ENCODE data around the gene STRIP2. TPM values are rescaled to one million over a fixed set of nuclear protein-coding genes. Genes with fewer than 3 reads are reported as not detected.

The STRIP2 gene
- total RNA-seq, 1 experiment from 2014 or later, result 6.5 TPM

DNA sequence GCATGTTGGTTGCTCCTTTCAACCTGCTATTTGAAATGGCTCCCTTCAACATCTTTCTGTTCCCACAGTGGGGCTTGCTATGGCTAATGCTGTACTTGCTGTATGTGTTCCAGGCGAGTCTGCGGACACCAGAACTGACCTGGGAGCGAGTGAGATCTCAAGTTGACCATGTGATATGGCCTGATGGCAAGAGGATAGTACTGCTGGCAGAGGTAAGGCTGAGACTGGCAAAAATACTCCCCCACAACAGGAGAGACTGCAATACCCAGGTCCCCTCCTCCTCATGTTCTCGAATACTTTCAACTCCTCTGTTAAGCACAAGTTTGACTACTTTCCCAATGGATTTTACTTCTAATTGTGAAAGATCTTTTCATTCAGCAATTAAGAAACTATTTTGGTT, 11.5 kb upstream of the STRIP2 start (continued):
- TF ChIP-seq, protein P1, sequence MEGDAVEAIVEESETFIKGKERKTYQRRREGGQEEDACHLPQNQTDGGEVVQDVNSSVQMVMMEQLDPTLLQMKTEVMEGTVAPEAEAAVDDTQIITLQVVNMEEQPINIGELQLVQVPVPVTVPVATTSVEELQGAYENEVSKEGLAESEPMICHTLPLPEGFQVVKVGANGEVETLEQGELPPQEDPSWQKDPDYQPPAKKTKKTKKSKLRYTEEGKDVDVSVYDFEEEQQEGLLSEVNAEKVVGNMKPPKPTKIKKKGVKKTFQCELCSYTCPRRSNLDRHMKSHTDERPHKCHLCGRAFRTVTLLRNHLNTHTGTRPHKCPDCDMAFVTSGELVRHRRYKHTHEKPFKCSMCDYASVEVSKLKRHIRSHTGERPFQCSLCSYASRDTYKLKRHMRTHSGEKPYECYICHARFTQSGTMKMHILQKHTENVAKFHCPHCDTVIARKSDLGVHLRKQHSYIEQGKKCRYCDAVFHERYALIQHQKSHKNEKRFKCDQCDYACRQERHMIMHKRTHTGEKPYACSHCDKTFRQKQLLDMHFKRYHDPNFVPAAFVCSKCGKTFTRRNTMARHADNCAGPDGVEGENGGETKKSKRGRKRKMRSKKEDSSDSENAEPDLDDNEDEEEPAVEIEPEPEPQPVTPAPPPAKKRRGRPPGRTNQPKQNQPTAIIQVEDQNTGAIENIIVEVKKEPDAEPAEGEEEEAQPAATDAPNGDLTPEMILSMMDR (IDR thresholded peaks at IDR 0.05), result no peak
- TF ChIP-seq ZNF138 (CRISPR knock-in tag; conservative IDR thresholded peaks at IDR 0.05) (no peak), ZNF396 (CRISPR knock-in tag; IDR thresholded peaks at IDR 0.05; ENCODE audit: borderline replicate concordance) (no peak), NR1H2 (CRISPR knock-in tag; IDR thresholded peaks at IDR 0.05) (no peak), NFYB (CRISPR knock-in tag; conservative IDR thresholded peaks at IDR 0.05; ENCODE audit: low read depth) (no peak), STAT6 (CRISPR knock-in tag; conservative IDR thresholded peaks at IDR 0.05; ENCODE audit: low read depth) (no peak), MAX (CRISPR knock-in tag; IDR thresholded peaks at IDR 0.05) (no peak), JUN (CRISPR knock-in tag; IDR thresholded peaks at IDR 0.05) (no peak), GRHL2 (CRISPR knock-in tag; IDR thresholded peaks at IDR 0.05; ENCODE audit: insufficient replicate concordance, severe bottlenecking) (no peak)
- TF ChIP-seq, protein P2, sequence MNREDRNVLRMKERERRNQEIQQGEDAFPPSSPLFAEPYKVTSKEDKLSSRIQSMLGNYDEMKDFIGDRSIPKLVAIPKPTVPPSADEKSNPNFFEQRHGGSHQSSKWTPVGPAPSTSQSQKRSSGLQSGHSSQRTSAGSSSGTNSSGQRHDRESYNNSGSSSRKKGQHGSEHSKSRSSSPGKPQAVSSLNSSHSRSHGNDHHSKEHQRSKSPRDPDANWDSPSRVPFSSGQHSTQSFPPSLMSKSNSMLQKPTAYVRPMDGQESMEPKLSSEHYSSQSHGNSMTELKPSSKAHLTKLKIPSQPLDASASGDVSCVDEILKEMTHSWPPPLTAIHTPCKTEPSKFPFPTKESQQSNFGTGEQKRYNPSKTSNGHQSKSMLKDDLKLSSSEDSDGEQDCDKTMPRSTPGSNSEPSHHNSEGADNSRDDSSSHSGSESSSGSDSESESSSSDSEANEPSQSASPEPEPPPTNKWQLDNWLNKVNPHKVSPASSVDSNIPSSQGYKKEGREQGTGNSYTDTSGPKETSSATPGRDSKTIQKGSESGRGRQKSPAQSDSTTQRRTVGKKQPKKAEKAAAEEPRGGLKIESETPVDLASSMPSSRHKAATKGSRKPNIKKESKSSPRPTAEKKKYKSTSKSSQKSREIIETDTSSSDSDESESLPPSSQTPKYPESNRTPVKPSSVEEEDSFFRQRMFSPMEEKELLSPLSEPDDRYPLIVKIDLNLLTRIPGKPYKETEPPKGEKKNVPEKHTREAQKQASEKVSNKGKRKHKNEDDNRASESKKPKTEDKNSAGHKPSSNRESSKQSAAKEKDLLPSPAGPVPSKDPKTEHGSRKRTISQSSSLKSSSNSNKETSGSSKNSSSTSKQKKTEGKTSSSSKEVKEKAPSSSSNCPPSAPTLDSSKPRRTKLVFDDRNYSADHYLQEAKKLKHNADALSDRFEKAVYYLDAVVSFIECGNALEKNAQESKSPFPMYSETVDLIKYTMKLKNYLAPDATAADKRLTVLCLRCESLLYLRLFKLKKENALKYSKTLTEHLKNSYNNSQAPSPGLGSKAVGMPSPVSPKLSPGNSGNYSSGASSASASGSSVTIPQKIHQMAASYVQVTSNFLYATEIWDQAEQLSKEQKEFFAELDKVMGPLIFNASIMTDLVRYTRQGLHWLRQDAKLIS (CRISPR knock-in tag; IDR thresholded peaks at IDR 0.05; ENCODE audit: borderline replicate concordance), result no peak
- TF ChIP-seq, protein P3, sequence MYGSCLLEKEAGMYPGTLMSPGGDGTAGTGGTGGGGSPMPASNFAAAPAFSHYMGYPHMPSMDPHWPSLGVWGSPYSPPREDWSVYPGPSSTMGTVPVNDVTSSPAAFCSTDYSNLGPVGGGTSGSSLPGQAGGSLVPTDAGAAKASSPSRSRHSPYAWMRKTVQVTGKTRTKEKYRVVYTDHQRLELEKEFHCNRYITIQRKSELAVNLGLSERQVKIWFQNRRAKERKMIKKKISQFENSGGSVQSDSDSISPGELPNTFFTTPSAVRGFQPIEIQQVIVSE (CRISPR knock-in tag; IDR thresholded peaks at IDR 0.05; ENCODE audit: borderline replicate concordance), result no peak
- TF ChIP-seq, protein P4, sequence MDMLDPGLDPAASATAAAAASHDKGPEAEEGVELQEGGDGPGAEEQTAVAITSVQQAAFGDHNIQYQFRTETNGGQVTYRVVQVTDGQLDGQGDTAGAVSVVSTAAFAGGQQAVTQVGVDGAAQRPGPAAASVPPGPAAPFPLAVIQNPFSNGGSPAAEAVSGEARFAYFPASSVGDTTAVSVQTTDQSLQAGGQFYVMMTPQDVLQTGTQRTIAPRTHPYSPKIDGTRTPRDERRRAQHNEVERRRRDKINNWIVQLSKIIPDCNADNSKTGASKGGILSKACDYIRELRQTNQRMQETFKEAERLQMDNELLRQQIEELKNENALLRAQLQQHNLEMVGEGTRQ (CRISPR knock-in tag; IDR thresholded peaks at IDR 0.05), result no peak

DNA sequence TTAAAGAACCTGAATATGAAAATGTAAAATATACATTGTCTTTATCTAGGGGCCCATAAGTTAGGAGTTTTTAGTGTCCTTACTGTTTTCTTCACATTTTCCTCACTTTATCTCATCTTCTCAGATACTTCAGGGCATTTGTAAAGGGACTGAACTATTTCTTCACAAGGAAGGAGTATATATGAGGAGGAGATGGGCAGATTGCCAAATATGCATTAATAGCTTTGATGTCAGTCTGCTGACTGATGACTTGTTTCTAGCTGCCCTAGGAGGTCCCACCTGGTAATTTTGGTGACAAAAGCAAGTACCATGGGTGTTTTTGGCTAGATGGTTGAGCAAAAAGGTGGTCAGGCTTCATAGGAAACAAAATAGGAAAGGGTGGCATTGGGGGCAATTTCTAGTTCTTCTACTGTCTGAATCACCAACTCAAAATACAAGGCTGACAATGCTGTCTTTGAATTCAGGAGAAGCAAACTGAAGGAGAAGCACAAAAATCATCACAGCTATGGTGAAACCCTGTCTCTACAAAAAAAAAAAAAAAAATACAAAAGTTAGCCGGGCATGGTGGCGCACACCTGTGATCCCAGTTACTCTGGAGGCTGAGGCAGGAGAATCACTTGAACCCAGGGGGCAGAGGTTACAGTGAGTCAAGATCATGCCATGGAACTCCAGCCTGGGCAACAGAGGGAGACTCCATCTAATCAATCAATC, 10.4 kb upstream of the STRIP2 start:
- no peak for DNase-seq (ENCODE audit: low spot score)
- ATAC-seq, result no peak

More for the DNA sequence above, 10.4 kb upstream of the STRIP2 start:
- H3K27me3 Mint-ChIP-seq (ENCODE audit: low read depth), result no peaks in the 10 kb centered on the region
- H3K4me3 Mint-ChIP-seq, result no peak overlapping the region
- no peaks in the 10 kb centered on the region for H3K4me1 Mint-ChIP-seq
- ChIA-PET POLR2A (no interaction called here), CTCF (no interaction called here)
- TF ChIP-seq SOX15 (CRISPR knock-in tag; IDR thresholded peaks at IDR 0.05), result no peak
- TF ChIP-seq, protein P5, sequence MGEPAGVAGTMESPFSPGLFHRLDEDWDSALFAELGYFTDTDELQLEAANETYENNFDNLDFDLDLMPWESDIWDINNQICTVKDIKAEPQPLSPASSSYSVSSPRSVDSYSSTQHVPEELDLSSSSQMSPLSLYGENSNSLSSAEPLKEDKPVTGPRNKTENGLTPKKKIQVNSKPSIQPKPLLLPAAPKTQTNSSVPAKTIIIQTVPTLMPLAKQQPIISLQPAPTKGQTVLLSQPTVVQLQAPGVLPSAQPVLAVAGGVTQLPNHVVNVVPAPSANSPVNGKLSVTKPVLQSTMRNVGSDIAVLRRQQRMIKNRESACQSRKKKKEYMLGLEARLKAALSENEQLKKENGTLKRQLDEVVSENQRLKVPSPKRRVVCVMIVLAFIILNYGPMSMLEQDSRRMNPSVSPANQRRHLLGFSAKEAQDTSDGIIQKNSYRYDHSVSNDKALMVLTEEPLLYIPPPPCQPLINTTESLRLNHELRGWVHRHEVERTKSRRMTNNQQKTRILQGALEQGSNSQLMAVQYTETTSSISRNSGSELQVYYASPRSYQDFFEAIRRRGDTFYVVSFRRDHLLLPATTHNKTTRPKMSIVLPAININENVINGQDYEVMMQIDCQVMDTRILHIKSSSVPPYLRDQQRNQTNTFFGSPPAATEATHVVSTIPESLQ (CRISPR knock-in tag; IDR thresholded peaks at IDR 0.05), result no peak
- TF ChIP-seq ZNF671 (CRISPR knock-in tag; IDR thresholded peaks at IDR 0.05), result no peak
- TF ChIP-seq, protein P2 (CRISPR knock-in tag; IDR thresholded peaks at IDR 0.05; ENCODE audit: borderline replicate concordance), result no peak
- H3K9me3 Mint-ChIP-seq, result no peaks in the 10 kb centered on the region
- no peak overlapping the region for H3K27ac Mint-ChIP-seq
- H3K36me3 Mint-ChIP-seq, result 0 out of 2 replicates have a peak, but pooled peaks cover 3% of the 10 kb centered on the region

Data from WTC11 (cell line).